ENCODE measurements around the gene TBCCD1. TPM values are rescaled to one million over a fixed set of nuclear protein-coding genes. Genes with fewer than 3 reads are reported as not detected.
"Not testable (repeated sequence)": the region's sequence is repeated elsewhere in the genome, so short reads cannot be mapped to it uniquely, and the experiment has no call there.

Gene TBCCD1
- polyA plus RNA-seq, 1 donor: 25.9 TPM

DNA sequence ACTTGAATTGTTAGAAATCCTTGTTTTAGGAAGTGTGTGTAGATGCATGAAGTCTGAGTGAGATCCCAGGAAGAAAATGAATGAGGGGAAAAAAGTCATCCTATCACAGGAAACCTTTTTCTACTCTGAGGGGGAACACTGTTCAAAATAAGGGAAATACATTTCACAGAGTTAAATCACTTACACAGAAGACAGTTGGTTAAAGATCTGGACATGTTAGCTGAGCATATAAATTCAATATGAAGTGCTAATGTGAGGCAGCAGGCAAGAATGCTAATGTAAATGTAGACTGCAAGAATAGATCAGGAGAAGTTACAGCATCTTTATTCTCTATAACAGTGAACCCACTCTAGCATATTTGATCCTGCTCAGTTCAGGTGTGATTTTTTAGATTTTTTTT, 2.6 kb downstream of the TBCCD1 start:
- no peak for DNase-seq

- DNase-seq: no peak
These were observed 14.6 kb downstream of the TBCCD1 start for GRCh38 chr3:186552408-186553031.

DNA sequence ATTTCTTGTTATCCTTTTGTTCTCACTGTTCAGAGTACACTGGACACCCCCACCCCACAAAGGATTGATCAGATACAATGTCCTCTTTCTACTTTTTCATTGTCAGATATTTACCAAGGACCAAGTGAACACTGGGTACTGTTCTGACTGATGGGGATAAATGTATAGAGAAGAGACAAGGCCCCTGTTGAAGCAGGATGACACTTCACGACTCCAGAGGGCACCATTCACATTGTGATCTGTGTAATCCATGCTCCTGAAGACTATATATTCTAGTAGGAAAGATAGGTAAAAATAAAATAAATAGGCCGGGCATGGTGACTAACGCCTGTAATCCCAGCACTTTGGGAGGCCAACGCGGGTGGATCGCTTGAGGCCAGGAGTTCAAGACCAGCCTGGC, 15.8 kb downstream of the TBCCD1 start:
- no peak for DNase-seq

GRCh38 chr3:186549497-186549896, 17.6 kb downstream of the TBCCD1 start:
- DNase-seq: no peak

- DNase-seq: no peak
These were observed 22.9 kb downstream of the TBCCD1 start, which contains the start of gene CRYGS for GRCh38 chr3:186544281-186544680. Gene CRYGS, minus strand, starts transcription at chr3:186544380. Its CDS starts 54 bp downstream, at chr3:186544326.

DNA sequence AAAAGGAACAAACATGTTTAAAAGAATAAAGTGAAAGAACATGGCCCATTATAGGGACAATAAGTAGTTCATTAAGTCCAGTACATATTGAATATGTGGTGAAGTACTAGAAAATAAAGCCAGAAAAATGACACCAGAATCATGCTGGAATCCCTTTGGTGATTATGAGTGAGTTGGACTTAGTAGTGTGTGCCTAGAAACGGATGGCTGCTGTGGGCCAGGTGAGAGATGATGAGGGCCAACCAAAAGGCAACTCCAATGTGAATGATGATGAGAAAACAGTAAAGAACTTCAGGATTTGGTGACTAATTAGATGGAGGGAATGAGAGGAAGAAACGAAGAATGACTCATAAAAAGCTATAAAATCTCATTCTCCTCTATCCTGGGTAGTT, 26.3 kb downstream of the TBCCD1 start:
- DNase-seq: no peak

DNA sequence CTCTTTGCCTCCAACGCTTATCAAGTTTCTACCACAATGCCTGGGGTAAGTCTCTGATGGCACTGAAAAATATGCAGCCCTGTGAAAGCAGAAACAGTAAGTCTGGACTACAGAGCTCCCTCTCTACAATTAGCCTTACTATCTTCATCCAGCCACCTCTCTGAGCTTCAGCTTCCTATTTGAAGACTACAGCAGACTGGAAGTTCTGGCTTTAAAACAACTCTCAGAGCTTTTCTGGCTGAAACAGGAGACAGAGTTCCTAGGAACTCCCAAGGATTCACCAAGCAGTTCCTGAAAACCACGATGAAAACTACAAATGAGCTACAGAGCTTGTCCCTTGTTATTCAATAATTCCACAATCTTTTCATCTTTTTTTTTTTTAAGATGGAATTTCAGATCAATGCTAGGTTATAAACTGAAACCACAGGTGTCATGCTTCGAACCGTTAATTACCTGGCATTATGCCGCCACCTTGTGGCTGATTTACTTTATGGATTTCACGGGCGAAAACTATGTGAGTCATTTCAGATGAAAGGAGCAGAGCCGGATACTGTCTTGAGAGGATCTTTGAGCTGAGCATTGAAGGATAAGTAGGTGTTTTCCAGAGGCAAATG, 26.8 kb downstream of the TBCCD1 start:
- DNase-seq: peak; percentile 77

- DNase-seq: no peak
These were observed 28.4 kb downstream of the TBCCD1 start for GRCh38 chr3:186538779-186539178.

DNA sequence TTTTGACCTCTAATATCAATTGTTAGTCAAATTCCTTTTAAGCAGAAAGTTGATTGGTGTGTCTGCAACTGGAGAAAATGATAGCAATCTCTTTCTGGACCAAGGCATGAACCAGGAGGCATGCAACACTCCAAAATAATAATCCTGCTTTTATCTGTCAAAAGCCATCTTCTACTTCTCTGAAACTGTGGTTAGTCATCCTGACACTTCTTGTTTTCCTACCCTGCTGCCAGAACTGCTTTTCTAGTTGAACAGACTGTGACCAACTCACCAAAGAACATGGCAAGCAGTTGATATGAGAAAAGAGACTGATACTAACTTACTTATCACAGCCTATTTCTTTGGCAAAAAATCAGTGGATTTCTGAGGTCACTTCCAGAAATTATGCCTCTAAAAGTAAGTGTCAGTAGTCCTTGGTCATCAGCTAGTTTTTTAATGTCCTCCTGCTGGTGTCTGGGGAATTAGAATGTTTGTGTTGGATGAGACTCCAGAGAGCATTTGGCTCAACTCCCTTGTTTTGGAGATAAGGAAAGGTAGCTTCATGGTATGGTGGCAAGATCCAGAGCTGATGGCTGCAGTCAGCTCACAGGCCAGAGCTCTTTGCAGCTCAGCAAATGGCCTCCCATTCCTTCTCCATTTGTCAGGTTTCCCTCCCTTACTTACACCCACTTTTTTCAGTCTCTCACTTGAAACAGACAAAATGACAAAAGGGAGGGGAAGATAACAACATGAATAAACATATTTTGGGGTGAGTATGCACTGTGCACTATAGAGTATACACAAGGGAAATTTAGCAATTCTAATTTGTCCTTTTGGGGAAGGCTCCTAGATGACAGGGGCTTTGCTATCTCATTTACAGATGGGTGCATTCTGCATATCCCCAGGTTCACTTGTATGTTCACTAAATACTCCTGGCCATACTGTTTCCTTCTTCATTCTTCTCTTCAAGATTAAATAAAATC, 30.0 kb downstream of the TBCCD1 start:
- no peak for DNase-seq

DNA sequence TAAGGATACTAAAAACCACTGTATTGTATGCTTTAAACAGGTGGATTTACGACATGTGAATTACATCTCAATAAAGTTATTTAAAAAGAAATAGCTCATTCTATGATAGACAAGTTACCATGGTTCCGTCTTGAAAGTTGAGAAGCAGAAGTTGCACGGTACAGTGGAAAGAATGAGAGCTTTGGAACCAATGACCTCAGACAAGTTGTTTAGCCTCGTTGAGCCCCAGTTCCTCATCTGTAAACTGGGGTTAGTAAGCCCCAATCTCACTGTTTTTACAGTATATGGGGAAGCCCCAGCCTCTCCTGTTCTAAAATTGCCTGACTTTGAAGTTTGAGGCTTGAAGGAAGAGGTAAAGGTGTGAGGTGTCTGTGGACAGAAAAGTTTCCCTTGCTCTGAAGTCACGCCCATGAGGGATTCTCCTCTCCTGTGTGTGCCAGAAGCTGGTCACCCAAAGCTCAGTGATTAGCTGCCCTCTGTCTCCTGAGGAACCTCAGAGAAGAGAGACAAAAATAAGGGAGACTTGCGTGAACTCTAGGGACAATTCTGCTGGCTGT, 32.9 kb downstream of the TBCCD1 start:
- DNase-seq: no peak

DNA sequence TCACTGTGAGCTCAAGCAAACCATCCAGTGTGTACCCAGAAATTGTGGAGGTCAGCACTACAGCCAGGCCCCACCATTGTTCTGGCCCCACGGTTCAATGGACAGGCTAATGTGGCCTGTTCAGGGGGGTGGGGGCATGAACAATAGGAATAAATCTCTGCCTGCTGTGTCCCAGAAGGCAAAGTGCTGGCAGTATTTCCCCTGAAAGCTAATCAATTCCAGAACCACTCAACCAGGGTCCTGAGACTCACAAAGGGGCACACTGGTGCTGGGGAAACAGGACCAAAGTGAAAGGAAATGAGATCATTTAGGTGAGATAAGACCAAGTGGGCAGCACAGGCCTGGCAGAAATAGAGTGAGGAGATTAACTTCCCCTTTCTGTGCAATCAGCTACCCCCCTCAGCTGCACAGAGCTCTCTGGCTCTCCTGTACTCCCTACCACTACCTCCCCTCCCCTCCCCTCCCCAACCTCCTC, 34.5 kb downstream of the TBCCD1 start:
- no peak for DNase-seq

DNA sequence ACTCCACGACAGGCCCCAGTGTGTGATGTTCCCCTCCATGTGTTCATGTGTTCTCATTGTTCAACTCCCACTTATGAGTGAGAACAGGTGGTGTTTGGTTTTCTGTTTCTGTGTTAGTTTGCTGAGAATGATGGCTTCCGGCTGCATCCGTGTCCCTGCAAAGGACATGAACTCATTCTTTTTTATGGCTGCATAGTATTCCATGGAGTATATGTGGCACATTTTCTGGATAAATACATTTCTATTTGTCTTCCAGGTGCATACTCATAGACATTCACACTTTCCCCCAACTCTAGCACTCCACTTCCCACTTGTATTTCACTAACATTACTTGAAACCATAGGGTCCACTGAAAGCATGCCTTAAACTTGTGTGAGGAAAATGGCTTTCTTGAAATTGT, 35.4 kb downstream of the TBCCD1 start:
- DNase-seq: not testable (repeated sequence)

DNA sequence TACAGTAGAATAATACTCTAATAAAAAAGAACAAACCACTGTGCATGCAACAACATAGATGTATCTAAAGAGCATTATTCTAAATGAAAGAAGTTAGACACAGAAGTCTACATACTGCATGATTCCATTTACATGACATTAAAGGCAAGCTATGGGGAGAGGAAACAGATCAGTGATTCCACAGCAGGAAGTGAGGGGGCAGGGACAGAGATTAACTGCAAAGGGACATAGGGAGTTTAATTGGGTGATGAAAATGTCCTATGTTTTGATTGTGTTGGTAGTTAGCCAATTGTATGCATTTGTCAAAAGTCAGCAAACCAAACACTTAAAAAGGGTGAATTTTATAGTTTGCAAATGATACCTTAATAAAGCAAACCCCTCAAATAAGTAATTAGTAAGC, 36.7 kb downstream of the TBCCD1 start:
- DNase-seq: no peak

GRCh38 chr3:186529201-186529999, 37.7 kb downstream of the TBCCD1 start:
- DNase-seq: no peak

DNA sequence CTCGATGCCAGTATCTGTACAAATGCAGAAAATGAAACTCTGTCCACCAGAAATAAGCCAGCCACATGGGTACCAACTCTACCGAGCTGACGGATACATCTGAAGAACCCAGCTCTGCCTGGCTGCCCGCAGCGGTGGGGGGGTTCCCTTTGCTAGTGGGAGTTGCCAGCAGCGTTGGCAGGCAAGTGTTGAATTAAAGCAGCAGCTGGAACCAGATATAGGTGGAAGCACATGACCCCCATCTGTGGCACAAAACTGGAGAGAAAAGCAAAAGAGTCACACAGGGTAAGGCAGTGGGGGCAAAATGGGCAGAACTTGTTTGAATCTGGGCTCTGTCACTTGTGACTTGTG, 40.9 kb downstream of the TBCCD1 start:
- peak; percentile 70 for DNase-seq

- no peak for DNase-seq
These were observed 41.5 kb downstream of the TBCCD1 start for GRCh38 chr3:186525369-186526255.

DNA sequence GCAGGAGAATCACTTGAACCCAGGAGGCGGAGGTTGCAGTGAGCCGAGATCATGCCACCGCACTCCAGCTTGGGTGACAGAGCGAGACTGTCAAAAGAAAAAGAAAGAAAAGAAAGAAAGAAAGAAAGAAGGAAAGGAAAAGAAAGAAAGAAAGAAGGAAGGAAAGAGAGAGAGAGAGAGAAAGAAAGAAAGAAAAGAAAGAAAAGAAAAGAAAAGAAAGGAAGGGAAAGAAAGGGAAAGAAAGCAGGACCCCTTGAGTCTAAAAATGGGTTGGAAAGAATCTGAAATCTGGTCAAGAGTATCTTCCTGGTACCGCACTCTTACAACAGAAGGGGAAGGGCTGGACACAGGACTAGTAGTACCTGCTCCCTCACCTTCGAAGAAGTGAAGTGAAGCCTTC, 42.5 kb downstream of the TBCCD1 start:
- DNase-seq: no peak

- no peak for DNase-seq
These were observed 43.7 kb downstream of the TBCCD1 start for GRCh38 chr3:186523434-186523833.

DNA sequence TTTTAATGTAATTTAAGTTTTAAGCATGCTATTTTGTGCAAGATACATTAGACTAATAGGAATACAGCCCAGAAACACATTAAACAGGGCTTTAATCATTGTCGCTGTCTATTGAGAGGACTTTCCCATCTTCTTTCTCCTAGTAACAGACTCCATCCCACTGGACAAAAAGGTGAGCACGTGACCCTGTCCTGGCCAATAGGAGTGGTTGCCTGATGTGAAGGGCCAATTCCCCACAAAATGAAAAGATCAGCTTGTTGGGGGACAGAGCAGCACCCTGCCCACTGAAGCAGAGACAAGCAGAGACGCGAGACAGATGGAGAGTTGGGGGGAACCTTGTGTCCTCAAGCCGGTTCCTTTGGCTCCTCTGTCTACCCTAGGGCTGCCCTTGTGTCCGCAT, 44.1 kb downstream of the TBCCD1 start:
- no peak for DNase-seq

DNA sequence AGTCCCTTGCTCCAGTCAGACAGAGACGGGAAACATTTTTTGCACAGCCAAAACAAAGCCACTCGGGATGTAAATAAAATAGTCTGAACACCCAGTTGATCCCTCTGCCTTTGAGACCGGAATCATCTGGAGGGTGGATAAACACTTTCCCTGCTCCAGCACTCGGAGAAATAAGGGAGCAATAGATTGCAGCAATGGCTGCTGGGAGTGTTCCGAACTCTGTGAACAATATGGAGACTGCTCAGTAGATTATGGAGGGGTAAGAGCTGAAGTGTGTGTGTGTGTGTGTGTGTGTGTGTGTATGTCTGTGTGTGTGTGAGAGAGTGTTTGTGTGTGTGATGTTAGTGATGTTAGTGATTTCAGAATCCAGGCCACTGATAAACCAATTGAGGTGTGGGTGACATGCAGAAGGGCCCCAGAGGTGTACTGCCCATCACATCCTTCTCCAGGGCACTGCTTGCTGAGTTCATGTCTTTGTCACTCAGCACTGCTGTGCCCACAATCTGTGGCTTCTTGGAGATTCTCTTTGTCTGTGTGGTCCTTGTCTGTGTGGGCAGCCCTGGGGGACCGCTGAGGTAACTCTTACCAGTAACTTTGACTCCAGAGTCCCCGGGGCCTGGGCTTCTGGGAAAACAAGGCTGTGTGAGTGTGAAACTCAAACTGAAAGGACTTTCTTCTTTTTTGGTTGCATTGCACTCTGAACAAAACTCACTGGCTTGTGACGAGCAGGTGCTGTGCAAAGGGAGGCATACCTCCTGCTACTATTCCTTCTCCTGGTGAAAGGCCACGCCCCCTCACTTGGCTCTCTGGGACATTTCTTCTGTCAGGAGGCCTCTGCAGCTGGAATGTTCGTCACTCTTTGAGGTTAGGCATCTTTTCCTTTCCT, 45.9 kb downstream of the TBCCD1 start:
- DNase-seq: peak; percentile 52
